OCI-M2 (cell line): Measurements from ENCODE around the gene SLC38A3.
A peak's percentile ranks its signal among the peaks of the same experiment; 100 is the strongest.

ENCODE experiments used
- DNase-seq: peaks from one replicate; lab custom pipeline; 2025; ENCODE audit not compliant: unreplicated experiment; lab: John Stamatoyannopoulos, UW

Gene SLC38A3

DNA sequence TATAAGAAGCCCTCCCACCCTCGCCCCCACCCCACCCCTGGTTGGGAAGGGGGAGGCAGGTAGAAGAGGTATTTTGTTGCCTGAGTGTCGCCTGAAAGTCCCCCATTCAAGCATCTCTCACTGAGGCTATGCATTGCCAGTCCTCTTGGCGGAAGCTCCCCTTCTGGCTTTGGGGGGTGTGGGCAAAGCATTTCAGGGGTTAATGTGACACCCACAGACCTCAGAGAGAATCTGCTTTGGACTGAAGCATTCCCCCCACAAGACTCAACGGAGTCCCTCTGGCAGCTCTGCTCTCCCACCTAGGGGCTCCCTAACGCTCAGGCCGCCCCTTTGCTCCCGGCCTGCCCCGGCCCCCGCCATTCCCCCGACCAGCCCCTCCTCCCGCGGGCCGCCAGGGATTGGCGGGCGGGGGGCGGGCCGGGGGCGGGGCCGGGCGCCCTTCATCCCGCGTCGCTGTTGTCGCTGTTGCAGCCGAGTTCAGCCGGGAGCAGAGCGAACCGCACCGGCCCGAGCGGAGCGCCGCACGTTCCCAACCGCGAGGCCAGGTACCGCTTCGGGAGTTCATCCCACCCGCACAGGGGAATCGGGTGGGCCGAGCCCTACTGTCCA lies at the start of gene SLC38A3:
TSS of gene SLC38A3 (plus strand) at position 468 of the 609 bp plus-strand sequence. CDS start 8,929 bp downstream, outside the sequence.
- DNase-seq, result peak; percentile 18

- DNase-seq, result no peak
Measured at GRCh38 chr3:50155491-50155878, 49.6 kb upstream of the SLC38A3 start.

DNA sequence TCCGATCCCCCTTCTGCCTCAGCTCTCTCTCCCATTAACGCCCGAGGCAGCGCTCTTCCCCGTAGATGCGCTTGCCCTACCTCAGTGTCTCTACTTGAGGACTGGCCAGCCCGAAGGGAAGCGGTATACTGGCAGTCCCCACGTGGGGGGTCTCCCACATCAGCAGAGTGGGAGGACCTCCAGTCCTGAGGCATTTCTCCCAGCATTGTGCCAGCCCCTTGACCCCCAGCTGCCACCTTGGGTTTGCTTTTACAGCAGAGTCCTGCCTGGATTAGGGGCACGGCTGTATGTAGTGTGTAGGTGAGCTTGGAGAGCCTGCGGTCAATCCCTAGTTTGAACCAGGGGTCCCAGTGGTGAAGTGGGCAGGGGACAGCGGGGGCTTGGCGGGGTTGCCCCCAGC lies 49.2 kb upstream of the SLC38A3 start:
- DNase-seq, result no peak

- no peak for DNase-seq
Measured at GRCh38 chr3:50156549-50157493, 48.2 kb upstream of the SLC38A3 start.

GRCh38 chr3:50157827-50158529 lies 47.1 kb upstream of the SLC38A3 start:
- DNase-seq, result no peak

DNA sequence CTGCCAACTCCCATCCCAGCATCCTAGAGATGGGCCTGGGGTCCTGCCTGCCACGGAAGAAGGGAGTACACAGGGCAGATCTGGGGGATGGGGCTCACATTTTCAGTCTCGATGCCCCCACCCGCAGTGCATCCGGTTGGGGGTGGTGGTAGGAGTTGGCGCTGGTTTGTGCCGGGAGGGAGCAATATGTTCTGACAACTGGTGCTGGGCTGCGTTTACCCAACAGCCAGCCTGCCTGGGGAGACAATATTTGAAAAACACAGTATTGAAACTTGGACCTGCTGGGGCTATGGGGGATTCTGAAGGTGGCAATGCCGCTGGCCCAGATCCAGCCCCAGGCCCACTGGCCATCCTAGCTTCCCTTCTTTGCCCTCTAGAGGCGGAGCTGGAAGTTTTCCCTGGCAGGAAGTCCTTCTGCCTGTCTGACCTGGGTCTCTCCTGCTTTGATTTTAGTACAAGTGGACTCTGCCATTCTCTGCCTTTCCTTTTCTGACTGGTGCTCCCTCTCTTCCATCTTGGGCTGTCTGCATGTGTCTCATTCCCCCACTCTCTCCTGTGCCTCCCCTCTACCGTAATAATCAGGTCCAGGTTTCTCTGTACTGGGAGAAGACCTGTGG lies 46.4 kb upstream of the SLC38A3 start:
- no peak for DNase-seq

DNA sequence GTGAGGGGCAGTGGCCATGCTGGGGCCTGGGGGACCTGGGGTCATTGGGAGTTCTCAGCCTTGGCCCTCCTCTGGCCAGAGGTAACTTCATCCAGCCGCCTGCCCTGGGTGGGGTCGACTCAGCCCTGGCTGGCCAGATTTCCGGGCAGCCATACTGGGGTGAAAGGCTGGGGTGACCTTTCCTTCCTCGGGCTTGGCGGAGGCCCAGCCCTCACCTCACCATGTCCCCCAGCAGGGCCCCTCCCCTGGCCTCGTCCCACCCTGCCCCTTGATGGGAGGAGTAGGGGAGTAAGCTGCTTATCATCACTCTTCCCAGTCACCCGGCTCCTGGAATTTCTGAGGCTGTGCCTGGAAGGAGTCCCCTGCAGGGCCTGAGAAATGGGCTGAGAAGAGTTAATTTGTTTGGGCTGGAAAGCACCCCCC lies 44.5 kb upstream of the SLC38A3 start:
- DNase-seq, result no peak

DNA sequence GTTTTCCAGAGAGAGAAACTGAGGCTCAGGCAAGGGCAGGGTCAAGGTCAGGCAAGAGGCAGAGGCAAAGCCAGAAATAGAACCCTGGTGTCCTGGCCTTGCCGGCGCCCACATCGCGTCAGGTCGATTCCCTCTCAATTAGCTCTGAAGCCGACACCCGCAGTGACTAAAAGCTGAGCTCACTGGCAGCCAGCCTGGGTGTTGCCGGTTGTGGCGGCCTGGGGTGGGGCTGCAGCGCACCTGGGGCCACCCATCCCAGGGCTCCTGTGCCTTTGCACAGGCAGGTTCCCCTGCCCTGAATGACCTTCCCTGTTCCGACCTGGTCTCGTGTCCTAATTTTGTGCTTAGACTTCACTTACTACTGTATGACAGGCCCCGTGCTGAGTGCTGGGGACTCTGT lies 43.8 kb upstream of the SLC38A3 start:
- no peak for DNase-seq

DNA sequence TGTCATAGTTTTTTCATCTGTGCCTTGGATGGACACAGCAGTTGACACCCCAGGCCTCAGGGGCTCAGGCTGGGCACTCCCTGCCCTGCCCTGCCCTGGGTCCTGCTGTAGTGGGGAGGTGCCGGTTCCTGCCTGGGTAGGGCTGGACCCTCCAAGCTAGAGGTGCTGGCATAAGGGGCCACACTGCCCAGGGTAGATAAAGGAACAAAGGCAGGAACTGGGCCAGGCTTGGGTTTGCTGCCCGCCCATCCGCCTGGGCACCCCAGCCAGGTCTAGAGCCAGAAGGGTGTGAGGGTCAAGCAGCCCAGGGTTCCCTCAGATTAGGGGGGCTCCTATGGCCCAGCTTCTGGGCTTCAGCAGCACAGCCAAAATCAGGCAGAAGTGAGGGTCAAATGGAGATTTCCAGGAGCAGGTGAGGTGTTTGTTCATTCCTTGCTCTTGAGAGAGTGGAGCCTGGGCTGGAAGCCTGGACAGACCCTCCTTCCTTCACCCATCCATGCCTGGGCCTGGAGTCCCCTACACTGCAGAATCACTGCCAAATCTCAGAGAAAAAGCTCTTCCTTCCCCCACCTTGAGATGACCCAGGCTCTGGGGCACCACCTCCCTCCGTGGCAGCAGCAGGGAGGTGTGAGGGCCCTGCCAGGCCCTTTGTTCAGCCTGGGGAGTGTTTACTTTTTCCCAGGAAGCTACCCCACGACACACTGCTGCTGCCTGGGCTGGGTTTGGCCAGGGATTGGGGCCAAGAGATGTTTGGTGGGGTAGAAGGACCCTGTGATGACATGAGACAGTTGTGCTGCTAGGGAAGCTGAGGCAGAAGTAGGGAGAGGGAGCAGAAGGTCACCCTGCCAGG lies 42.8 kb upstream of the SLC38A3 start:
- DNase-seq, result no peak

GRCh38 chr3:50163572-50164455 lies 41.3 kb upstream of the SLC38A3 start:
- DNase-seq, result no peak

DNA sequence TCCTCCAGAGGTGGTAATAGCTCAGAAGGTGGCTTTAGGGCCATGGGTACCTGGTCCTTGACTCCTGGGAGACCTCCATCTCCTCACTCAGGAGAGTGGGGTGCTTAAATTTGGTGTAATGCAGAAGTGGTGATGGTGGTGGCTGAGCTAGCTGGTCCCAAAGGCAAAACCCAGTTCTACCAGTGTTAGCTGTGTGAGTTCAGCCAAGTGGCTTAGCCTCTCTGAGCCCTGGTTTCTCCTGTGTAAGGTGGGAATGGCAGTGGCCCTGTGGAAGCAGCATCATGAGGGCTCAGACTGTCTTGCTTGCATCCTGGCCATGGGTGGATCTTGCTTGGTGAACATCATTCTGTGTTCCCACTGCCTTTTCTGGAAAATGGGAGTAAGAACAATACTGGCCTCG lies 40.6 kb upstream of the SLC38A3 start:
- DNase-seq, result no peak

- DNase-seq, result no peak
Measured at GRCh38 chr3:50164984-50165909, 39.8 kb upstream of the SLC38A3 start.

DNA sequence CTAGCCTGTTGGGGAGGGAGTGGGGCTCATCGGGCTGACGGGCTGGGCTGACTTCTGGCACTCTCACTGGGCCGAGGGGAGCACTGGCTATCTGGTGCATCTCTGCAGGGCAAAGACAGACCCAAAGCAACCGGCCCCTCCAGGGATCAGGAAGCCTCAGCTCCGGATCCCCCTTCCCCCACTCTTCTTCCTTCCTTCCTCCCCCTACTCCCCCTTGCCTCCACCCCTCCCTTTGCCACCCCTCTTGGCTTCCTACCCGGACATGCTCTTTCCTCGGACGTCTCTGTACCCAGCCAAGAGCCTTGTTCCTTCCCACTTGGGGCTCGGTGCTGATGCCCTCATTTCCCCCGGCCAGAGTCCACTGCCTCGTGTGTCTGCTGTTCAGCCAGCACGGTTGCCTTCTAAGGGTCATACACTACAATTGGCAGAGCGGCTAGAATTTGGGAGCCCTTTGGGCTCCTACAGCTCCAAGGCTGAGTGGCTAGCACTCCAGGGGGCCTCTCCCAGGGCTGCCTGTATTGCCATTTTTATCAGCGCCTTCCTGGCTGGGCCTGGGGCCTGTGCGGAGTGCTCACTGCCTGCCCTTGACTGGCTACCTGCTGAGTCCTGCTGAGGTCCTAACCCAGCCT lies 39.0 kb upstream of the SLC38A3 start:
- DNase-seq, result no peak

DNA sequence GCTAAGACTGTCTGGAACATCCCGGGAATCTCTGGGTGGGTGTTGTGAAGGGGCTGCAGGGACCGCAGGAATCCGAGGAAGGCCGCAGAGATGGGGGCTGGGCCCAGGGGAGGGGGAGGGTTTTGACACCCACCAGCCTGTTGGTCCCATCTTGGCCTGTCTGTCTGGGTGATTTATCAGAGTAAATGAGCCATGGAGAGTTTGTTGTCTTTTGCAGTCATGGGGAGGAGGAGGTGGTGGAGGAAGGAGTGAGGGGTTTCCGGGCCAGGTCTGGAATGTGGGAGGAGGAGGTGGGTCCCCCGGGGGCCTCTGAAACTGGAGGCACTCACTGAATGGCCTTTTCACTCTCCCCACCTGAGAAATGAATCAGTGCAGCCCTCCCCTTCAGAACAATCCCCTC lies 38.5 kb upstream of the SLC38A3 start:
- DNase-seq, result no peak

DNA sequence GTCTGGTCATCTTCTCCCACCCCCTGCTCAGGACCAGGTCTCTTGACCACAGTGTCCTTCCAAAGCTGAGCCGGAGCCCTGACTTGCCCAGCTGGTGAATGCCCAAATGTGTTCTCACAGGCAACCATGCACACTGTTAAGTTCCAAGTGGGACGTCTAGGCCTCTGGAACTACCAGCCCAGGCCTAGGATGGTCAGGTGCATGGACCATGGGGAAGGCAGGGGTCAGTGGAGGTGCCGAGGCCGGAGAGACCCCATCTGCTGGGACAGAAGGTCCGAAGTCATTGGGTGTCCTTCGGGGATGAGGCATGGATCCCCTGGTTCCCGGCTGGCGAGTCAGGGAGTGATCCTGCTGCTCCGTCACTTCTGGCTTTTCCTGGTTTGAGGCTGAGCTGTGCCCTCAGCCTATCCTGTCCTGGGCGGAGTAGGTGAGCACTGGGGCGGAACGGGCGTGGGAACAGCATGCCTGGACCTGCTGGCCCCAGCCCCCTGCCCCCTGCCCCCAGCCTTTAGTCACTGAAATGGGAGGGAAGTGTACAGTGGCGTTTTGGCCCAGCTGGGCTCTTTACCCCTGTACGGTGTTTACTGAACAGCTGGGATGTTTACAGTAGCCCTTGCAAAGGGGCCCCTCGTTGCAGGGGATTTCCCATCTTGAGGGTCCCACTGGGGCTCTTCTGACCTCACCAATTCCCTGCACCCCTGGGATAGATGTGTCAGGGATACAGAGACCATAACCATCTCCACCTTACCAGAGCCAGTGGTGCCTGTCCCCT lies 37.8 kb upstream of the SLC38A3 start:
- DNase-seq, result no peak

- no peak for DNase-seq
Measured at GRCh38 chr3:50167841-50168209, 37.2 kb upstream of the SLC38A3 start.

DNA sequence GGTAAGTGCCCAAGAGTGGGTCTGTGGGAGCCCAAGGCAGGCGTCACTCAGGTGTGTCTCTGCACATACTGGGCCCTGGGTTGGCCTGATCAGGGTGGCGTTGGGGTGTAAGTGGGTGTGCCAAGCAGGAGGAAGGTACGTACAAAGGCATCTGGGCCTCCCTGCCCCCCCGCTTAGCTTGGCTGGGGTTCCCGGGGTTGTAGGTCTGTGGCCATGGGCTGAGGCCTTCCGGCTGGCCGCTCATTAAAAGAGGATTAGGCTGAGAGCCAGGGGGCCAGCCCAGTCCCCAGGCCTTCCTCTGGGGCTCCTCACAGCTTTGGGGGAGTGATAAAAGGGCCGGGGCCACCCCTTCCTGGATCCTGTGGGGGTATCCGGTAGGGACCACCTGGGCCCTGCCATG lies 36.7 kb upstream of the SLC38A3 start:
- DNase-seq, result no peak
